Jurkat, Clone E6-1 (cell line): ENCODE data around the gene STMP1.
"Not testable (repeated sequence)": the region's sequence is repeated elsewhere in the genome, so short reads cannot be mapped to it uniquely, and the experiment has no call there.

Experiments
- DNase-seq: peaks from one replicate; pipeline ENCODE4 v3.0.0-alpha.2; 2011; ENCODE audit warnings: low read depth, low spot score
- H3K4me3 ChIP-seq: 2 replicates; pipeline ENCODE4 v1.5.1; 2011; ENCODE audit warnings: mild to moderate bottlenecking, low read length, control low read depth, moderate library complexity

The STMP1 gene

DNA sequence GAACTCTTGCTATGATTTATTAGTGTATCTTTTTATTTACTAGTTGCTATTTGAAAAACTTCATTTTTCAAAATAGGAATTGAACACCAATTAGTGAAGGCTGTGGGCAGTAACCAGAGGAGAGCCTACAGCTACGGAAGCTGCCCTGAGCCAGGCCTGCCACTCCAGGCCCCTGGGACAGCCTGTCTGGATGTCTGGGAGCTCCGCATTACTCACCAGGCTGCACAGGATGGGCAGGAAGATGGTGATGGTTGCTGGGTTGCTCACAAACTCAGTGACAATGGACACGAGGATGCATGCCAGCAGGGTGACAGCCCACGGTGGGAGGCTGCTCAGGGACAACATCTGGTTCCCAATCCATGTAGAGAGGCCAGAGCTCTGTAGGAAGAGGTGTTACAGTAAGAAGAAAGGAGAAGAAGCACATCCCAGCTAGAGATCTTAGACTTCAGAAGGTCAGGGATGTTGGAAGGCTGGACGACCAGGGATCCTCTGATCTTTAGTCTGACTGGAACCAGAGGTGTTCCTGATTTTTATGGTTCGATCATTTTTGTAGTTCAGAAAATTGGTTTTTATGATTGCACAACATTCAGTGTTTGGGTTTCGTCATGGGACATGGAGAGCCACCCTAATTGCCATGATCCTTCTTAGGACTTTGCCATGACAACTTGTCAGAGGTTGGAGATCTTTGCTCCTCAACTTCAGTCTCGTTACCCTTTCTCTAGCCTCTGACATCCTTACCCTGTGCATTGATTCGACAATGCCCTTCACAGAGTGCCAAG is 23.2 kb downstream of the STMP1 start:
- H3K4me3 ChIP-seq, result no peak overlapping the region
- DNase-seq, result no peak

- no peak overlapping the region for H3K4me3 ChIP-seq
- DNase-seq, result no peak
Observed at GRCh38 chr7:135687466-135687865, 25.2 kb downstream of the STMP1 start.

DNA sequence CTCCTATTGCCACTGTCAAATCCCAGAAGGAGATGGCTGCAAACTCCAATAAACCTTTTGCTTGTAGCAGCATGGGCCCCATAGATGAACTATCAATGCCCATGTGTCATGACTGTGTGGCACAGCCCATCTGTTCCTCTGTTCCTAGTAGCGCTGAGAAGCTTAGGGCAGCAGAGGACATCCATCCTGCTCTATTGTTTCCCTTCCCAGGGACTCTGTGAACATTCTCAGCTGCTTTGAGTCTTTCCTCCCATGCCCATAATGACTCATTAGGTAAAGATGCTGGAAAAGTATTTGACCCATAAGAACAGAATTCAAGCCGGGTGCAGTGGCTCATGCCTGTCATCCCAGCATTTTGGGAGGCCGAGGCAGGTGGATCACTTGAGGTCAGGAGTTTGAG is 28.3 kb downstream of the STMP1 start:
- DNase-seq, result no peak
- no peak overlapping the region for H3K4me3 ChIP-seq

DNA sequence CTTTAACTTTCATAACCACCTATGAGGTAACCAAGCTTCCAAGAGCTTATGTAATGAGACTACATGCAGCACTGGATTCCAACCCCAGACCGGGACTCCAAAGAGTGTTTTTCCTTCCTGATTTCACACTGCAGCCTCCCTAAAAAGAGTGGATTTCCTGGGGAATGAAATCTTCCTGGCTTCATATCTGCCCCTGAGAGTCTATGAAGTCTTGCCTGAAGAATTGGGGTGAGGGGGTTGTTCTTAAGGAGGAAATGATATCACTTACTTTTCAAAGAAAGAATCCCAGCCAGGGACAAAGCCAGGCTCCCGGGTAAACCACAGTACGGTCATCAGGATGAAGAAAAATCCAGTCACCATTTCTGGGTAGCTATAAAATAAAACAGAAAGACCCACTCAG is 29.7 kb downstream of the STMP1 start:
- no peak overlapping the region for H3K4me3 ChIP-seq
- DNase-seq, result no peak

GRCh38 chr7:135692606-135693005 is 30.3 kb downstream of the STMP1 start:
- not testable (repeated sequence) for DNase-seq, H3K4me3 ChIP-seq

GRCh38 chr7:135693558-135693957 is 31.2 kb downstream of the STMP1 start:
- no peak for DNase-seq
- H3K4me3 ChIP-seq, result no peak overlapping the region

- no peak for DNase-seq
- no peak overlapping the region for H3K4me3 ChIP-seq
Observed at GRCh38 chr7:135697276-135698049, 35.1 kb downstream of the STMP1 start.

GRCh38 chr7:135704074-135704473 is 41.8 kb downstream of the STMP1 start:
- DNase-seq, result no peak
- no peak overlapping the region for H3K4me3 ChIP-seq

DNA sequence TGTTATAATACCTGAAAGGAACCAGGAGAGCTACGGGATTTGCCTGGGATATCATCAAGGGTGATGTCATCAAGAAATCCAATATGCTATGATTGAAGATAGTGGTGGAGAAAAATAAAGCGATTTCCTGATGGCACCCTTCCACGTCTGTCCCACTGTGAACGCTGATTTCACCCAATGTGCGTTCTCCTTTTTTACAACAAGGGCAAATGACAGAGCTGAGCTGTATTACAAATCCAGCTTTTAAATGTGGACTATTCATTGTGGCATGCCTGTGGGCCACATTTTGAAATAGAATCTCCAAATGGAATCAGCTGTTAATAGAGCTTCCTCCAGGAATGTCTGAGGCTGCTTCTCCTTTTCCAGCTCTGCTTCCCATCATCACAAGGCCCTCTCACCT is 42.4 kb downstream of the STMP1 start:
- DNase-seq, result no peak

DNA sequence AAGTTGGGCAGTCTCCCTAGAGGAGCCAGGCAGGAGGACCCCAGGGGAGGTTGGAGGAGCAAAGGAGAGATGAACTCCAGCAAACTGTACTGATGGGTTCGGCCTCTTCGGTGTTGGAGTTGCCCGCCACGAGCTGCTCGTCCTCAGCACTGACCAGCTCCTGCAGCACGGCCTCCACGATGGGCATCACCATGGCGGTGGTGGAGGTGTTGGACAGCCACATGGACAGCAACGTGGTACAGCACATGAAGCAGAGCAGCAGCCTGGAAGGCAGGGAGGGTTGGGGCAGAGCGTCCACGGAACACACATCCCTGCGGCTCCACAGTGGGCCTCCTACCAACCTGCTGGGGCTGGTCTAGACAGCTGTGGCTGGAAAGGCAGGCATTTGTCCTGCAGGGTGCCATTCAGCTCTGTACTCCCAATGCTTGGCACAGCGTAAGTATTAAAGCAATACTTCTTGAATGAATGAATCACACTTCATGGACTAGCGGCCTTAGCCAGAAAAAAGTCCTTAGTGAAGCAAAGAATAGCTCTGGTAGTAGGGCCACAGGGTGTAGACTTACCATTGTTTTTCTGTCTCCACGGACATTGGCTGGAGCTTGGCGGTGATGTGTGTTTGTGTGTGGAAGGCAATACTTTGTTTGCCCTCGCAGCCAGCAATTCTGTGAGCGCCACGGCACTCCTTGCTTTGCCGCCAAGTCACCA is 43.9 kb downstream of the STMP1 start:
- DNase-seq, result no peak
- no peak overlapping the region for H3K4me3 ChIP-seq

More for the DNA sequence above, 42.4 kb downstream of the STMP1 start:
- H3K4me3 ChIP-seq, result no peak overlapping the region

GRCh38 chr7:135706858-135707569 is 44.7 kb downstream of the STMP1 start:
- H3K4me3 ChIP-seq, result no peak overlapping the region
- no peak for DNase-seq

- no peak for DNase-seq
- H3K4me3 ChIP-seq, result no peak overlapping the region
Observed at GRCh38 chr7:135707570-135707966, 45.3 kb downstream of the STMP1 start.

- no peak for DNase-seq
- no peak overlapping the region for H3K4me3 ChIP-seq
Observed at GRCh38 chr7:135708041-135708440, 45.7 kb downstream of the STMP1 start.

DNA sequence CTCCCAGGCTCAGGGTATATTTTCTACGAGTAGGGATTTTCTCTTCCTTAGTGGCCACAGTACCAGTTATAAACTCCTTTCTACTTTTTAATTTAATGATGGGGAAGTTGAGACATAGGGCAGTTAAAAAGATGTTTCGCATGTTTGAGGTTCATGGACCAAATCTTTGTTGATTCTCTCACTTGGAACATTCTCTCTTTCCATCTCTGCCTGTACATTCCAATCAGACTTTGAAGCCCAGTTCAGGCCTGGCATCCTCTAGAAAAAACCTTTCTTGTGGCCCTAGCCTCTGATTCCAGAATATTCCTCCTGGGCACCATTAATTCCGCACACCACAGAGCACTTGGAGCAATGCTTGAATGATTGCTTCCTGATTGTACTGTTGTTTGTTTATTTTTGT is 47.2 kb downstream of the STMP1 start:
- H3K4me3 ChIP-seq, result no peak overlapping the region
- DNase-seq, result no peak

DNA sequence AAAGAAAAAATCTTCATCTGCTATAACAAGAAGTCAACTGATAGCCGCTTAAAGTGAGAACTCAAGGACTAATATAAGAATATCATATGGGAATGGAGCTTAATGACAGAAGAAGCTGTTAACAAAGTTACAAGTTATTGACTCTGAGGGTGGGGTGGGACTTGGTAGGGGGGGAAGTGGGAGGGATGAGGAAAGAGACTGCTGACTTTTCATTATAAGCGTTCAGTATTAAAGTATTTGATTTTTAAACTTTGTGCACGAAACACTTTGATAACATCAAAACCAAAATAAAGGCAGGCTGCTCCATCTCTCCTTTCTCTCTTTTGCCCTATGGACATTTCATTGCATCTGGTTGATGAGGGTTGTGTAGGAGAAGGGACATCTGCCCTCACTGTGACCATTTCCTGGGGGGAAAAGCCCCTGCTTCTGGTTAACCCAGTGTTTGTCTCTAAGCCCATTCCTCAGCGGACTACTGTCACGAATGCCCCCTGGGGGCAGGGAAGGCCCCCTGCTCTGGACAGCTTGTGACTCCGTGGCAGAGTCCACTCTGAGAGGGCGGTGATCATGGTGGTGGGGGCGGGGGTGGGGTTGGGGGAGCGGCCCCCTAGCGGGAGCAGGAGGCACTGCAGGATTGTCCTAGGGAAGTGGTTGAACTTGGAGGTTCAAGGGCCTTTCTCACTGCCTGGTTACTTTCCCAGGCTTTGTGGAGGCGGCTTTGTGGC is 48.3 kb downstream of the STMP1 start:
- DNase-seq, result peak; percentile 18
- no peak overlapping the region for H3K4me3 ChIP-seq

GRCh38 chr7:135711139-135711469 is 48.8 kb downstream of the STMP1 start:
- DNase-seq, result no peak
- H3K4me3 ChIP-seq, result no peak overlapping the region

DNA sequence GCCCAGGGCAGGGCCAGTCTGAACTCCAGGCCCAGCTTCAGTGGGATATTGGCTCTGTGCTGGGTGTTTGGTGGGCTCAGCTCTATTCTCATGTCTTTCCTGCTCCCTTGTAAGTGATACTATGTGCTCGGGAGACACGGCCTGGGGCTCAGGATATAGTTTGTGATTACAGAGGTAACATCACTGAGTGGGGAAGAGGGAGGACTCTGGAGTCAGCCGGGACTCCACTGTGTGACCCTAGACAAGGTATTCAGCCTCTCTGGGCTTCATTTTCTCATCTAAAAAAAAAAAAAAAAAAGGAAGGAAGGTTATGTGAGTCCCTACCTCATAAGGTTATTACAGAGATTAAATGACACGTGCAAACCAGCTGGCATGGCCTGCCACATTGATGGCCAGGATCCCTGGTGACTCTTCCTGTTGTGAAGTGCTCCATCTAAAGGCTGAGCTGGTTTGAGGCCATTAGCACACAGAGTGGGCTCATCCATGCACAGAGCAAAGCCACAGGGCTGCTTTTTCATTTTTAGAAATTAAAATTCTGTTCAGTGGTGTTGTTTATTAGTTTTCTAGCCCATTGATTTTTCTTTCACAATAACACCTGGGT is 50.0 kb downstream of the STMP1 start:
- H3K4me3 ChIP-seq, result no peak overlapping the region
- DNase-seq, result no peak

GRCh38 chr7:135712796-135713195 is 50.5 kb downstream of the STMP1 start:
- DNase-seq, result no peak
- no peak overlapping the region for H3K4me3 ChIP-seq
